Measurements from ENCODE around the gene POLRMT. TPM values are rescaled to one million over a fixed set of nuclear protein-coding genes. Genes with fewer than 3 reads are reported as not detected.

Gene POLRMT
- total and polyA plus RNA-seq, 2 experiments from 2014 or later: 98.0 to 148 TPM

- TF ChIP-seq CREB1 (CRISPR knock-in tag; IDR thresholded peaks at IDR 0.05; ENCODE audit: low read depth) (peak; percentile 64; the same call in 1 of the 2 replicates), NANOG (IDR thresholded peaks at IDR 0.05; ENCODE audit: borderline replicate concordance) (no peak), EZH2phosphoT487 (IDR thresholded peaks at IDR 0.05; ENCODE audit: unreplicated experiment) (no peak), JUNB (IDR thresholded peaks at IDR 0.05; ENCODE audit: unreplicated experiment) (no peak), ZNF331 (CRISPR knock-in tag; IDR thresholded peaks at IDR 0.05; ENCODE audit: low read depth) (no peak)
- TF ChIP-seq, protein P1, sequence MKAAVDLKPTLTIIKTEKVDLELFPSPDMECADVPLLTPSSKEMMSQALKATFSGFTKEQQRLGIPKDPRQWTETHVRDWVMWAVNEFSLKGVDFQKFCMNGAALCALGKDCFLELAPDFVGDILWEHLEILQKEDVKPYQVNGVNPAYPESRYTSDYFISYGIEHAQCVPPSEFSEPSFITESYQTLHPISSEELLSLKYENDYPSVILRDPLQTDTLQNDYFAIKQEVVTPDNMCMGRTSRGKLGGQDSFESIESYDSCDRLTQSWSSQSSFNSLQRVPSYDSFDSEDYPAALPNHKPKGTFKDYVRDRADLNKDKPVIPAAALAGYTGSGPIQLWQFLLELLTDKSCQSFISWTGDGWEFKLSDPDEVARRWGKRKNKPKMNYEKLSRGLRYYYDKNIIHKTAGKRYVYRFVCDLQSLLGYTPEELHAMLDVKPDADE (IDR thresholded peaks at IDR 0.05): no peak; the same call in 1 of the 2 replicates
These were observed 61.1 kb downstream of the POLRMT start, which contains the start of gene BSG (continued) for GRCh38 chr19:572140-572742.

DNA sequence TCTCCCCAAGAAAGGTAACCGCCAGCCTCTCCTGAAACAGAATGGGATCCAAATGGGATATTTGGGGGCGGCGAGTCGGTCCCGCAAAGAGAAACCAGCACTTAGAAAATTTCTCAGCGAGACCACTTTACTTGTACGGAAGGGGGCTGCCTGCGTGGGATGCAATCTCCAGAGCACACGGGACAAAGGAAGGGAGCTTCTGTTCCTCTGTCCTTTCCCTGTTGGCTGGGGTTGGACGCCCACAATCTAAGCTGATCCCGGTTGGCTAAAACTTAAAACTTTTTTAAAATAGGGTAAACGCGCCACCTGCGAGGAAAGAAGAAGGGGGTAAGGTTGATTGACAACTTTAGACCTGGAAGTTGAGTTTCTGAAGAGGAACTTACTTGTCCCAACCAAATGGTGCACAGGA, 61.8 kb downstream of the POLRMT start:
- Histone ChIP-seq H3K79me2 (replicated peaks; ENCODE audit: insufficient read depth) (peaks cover 42% of the 10 kb centered on the region), H3K4me2 (peak overlapping the region; percentile 89), H3K36me3 (ENCODE audit: insufficient read depth) (no peaks in the 10 kb centered on the region), H3K27me3 (ENCODE audit: insufficient read depth) (no peaks in the 10 kb centered on the region), H3K4me3 (peak overlapping the region; percentile 96), H2AFZ (peak overlapping the region; percentile 14; the same call in 1 of the 2 replicates), H4K20me1 (replicated peaks; ENCODE audit: insufficient read depth) (peaks cover 27% of the 10 kb centered on the region), H3K27ac (ENCODE audit: low read depth) (peak overlapping the region; percentile 97), H3K4me1 (ENCODE audit: insufficient read depth) (peaks cover 18% of the 10 kb centered on the region), H3F3A (replicated peaks; ENCODE audit: low read depth) (peaks cover 15% of the 10 kb centered on the region), H3K9me2 (ENCODE audit: insufficient read depth) (no peaks in the 10 kb centered on the region)
- H3K4me3 Mint-ChIP-seq: peak overlapping the region; percentile 83
- H3K27me3 Mint-ChIP-seq (ENCODE audit: insufficient read depth, low read depth, poor library complexity): peaks cover 40% of the 10 kb centered on the region
- peak overlapping the region; percentile 95 for H3K27ac Mint-ChIP-seq
- DNase-seq (ENCODE audit: low spot score) (peak; percentile 69), ATAC-seq (peak; percentile 2; the same call in 2 of the 3 replicates)
- peaks cover 27% of the 10 kb centered on the region for H3K4me1 Mint-ChIP-seq
- H3K36me3 Mint-ChIP-seq (ENCODE audit: low read depth): peaks cover 40% of the 10 kb centered on the region
- H3K9me3 Mint-ChIP-seq: peaks cover 18% of the 10 kb centered on the region
- no peak for TF ChIP-seq JUNB (IDR thresholded peaks at IDR 0.05; ENCODE audit: unreplicated experiment)
- no peak for TF ChIP-seq ZNF331 (CRISPR knock-in tag; IDR thresholded peaks at IDR 0.05; ENCODE audit: low read depth)
- TF ChIP-seq EZH2phosphoT487 (IDR thresholded peaks at IDR 0.05; ENCODE audit: unreplicated experiment): no peak
- no peak for TF ChIP-seq CREB1 (CRISPR knock-in tag; IDR thresholded peaks at IDR 0.05; ENCODE audit: low read depth)
- TF ChIP-seq, protein P1 (IDR thresholded peaks at IDR 0.05): no peak
- no peak for TF ChIP-seq NANOG (IDR thresholded peaks at IDR 0.05; ENCODE audit: borderline replicate concordance)
- TF ChIP-seq, protein P2, sequence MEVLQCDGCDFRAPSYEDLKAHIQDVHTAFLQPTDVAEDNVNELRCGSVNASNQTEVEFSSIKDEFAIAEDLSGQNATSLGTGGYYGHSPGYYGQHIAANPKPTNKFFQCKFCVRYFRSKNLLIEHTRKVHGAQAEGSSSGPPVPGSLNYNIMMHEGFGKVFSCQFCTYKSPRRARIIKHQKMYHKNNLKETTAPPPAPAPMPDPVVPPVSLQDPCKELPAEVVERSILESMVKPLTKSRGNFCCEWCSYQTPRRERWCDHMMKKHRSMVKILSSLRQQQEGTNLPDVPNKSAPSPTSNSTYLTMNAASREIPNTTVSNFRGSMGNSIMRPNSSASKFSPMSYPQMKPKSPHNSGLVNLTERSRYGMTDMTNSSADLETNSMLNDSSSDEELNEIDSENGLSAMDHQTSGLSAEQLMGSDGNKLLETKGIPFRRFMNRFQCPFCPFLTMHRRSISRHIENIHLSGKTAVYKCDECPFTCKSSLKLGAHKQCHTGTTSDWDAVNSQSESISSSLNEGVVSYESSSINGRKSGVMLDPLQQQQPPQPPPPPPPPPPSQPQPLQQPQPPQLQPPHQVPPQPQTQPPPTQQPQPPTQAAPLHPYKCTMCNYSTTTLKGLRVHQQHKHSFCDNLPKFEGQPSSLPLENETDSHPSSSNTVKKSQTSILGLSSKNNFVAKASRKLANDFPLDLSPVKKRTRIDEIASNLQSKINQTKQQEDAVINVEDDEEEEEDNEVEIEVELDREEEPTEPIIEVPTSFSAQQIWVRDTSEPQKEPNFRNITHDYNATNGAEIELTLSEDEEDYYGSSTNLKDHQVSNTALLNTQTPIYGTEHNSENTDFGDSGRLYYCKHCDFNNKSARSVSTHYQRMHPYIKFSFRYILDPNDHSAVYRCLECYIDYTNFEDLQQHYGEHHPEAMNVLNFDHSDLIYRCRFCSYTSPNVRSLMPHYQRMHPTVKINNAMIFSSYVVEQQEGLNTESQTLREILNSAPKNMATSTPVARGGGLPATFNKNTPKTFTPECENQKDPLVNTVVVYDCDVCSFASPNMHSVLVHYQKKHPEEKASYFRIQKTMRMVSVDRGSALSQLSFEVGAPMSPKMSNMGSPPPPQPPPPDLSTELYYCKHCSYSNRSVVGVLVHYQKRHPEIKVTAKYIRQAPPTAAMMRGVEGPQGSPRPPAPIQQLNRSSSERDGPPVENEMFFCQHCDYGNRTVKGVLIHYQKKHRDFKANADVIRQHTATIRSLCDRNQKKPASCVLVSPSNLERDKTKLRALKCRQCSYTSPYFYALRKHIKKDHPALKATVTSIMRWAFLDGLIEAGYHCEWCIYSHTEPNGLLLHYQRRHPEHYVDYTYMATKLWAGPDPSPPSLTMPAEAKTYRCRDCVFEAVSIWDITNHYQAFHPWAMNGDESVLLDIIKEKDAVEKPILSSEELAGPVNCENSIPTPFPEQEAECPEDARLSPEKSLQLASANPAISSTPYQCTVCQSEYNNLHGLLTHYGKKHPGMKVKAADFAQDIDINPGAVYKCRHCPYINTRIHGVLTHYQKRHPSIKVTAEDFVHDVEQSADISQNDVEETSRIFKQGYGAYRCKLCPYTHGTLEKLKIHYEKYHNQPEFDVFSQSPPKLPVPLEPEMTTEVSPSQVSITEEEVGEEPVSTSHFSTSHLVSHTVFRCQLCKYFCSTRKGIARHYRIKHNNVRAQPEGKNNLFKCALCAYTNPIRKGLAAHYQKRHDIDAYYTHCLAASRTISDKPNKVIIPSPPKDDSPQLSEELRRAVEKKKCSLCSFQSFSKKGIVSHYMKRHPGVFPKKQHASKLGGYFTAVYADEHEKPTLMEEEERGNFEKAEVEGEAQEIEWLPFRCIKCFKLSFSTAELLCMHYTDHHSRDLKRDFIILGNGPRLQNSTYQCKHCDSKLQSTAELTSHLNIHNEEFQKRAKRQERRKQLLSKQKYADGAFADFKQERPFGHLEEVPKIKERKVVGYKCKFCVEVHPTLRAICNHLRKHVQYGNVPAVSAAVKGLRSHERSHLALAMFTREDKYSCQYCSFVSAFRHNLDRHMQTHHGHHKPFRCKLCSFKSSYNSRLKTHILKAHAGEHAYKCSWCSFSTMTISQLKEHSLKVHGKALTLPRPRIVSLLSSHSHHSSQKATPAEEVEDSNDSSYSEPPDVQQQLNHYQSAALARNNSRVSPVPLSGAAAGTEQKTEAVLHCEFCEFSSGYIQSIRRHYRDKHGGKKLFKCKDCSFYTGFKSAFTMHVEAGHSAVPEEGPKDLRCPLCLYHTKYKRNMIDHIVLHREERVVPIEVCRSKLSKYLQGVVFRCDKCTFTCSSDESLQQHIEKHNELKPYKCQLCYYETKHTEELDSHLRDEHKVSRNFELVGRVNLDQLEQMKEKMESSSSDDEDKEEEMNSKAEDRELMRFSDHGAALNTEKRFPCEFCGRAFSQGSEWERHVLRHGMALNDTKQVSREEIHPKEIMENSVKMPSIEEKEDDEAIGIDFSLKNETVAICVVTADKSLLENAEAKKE (CRISPR knock-in tag; IDR thresholded peaks at IDR 0.05): no peak
- no peak for TF ChIP-seq EZH2 (IDR thresholded peaks at IDR 0.05; ENCODE audit: low read depth, unreplicated experiment)
- no peak for TF ChIP-seq STAT1 (IDR thresholded peaks at IDR 0.05; ENCODE audit: unreplicated experiment)
- TF ChIP-seq CTCF (conservative IDR thresholded peaks at IDR 0.05; ENCODE audit: low read depth in 2 of 2): no peak
- TF ChIP-seq ZNF114 (CRISPR knock-in tag; IDR thresholded peaks at IDR 0.05): no peak
